SK-N-SH (cell line): Measurements from ENCODE around the gene CTTNBP2NL. TPM values are rescaled to one million over a fixed set of nuclear protein-coding genes. Genes with fewer than 3 reads are reported as not detected.

ENCODE experiments used
- CTCF ChIA-PET: fragments of 300-600, 350-600 bp; formaldehyde crosslinking; extraction: SDS; loops from one replicate; lab custom pipeline; 2021; lab: Yijun Ruan, JAX
- POLR2A ChIA-PET: fragments of 350-600 bp; sonication (Branson Sonifier 250); formaldehyde crosslinking; extraction: SDS; loops from one replicate; lab custom pipeline; 2020; ENCODE audit warnings: antibody characterized with exemption, inconsistent platforms; lab: Yijun Ruan, JAX
- DNase-seq: peaks from one replicate; pipeline ENCODE4 v3.0.0; 2012
- H2AFZ ChIP-seq: fragments of 200-600 bp; sonication (generic); 2 replicates; pipeline ENCODE4 v1.8.1; 2016; ENCODE audit warnings: antibody characterized with exemption, mild to moderate bottlenecking, low read depth
- H3F3A ChIP-seq: fragments of 200-600 bp; sonication (generic); replicated peaks from 2 replicates; pipeline ENCODE3; 2016; ENCODE audit warnings: antibody characterized with exemption, mild to moderate bottlenecking; ENCODE audit not compliant: insufficient read depth
- H3K27ac ChIP-seq, 2 experiments: fragments of 200-500 bp in 1 of 2; fragments of 200-600 bp in 1 of 2; sonication (Bioruptor generic) in 1 of 2; sonication (generic), shearing (Covaris generic) in 1 of 2; 2 replicates each; pipeline versions ENCODE4 v1.5.1 to v1.6.1; 2014 to 2016; ENCODE audit warnings: low read depth in 2 of 2, inconsistent platforms in 1 of 2, low read length in 1 of 2, mild to moderate bottlenecking in 1 of 2, mixed read lengths in 1 of 2
- H3K27me3 ChIP-seq: fragments of 200-600 bp; sonication (generic), shearing (Covaris generic); 2 replicates; pipeline ENCODE4 v1.6.1; 2016; ENCODE audit warnings: mixed run types; ENCODE audit not compliant: insufficient read depth
- H3K36me3 ChIP-seq, 2 experiments: fragments of 200-500 bp in 1 of 2; fragments of 200-600 bp in 1 of 2; sonication (Bioruptor generic) in 1 of 2; sonication (generic) in 1 of 2; replicated peaks in 1 of 2; 2 replicates each; pipeline versions ENCODE3 to v1.5.1; 2014 to 2016; ENCODE audit warnings: low read length in 1 of 2, mild to moderate bottlenecking in 1 of 2; ENCODE audit not compliant: insufficient read depth in 2 of 2, control insufficient read depth in 1 of 2
- H3K4me1 ChIP-seq, 2 experiments: fragments of 200-500 bp in 1 of 2; fragments of 200-600 bp in 1 of 2; sonication (Bioruptor generic) in 1 of 2; sonication (generic), shearing (Covaris generic) in 1 of 2; 2 replicates each; pipeline versions ENCODE4 v1.5.1 to v1.6.1; 2014 to 2016; ENCODE audit warnings: low read depth in 1 of 2, low read length in 1 of 2, mixed run types in 1 of 2; ENCODE audit not compliant: insufficient read depth in 2 of 2, control insufficient read depth in 1 of 2
- H3K4me2 ChIP-seq: fragments of 200-600 bp; sonication (generic), shearing (Covaris generic); 2 replicates; pipeline ENCODE4 v1.6.1; 2017; ENCODE audit warnings: mixed run types
- H3K4me3 ChIP-seq, 2 experiments: fragments of 200-500 bp in 1 of 2; fragments of 200-600 bp in 1 of 2; sonication (Bioruptor generic) in 1 of 2; sonication (generic), shearing (Covaris generic) in 1 of 2; 2 replicates each; pipeline versions ENCODE4 v1.5.1 to v1.8.1; 2014 to 2016; ENCODE audit warnings: low read depth in 2 of 2, inconsistent platforms in 1 of 2, low read length in 1 of 2, mild to moderate bottlenecking in 1 of 2, mixed read lengths in 1 of 2, moderate library complexity in 1 of 2
- H3K79me2 ChIP-seq: fragments of 200-600 bp; sonication (generic); 2 replicates; pipeline ENCODE4 v1.8.1; 2017; ENCODE audit warnings: mild to moderate bottlenecking; ENCODE audit not compliant: insufficient read depth
- H3K9ac ChIP-seq: fragments of 200-600 bp; sonication (generic); 2 replicates; pipeline ENCODE4 v1.6.1; 2017; ENCODE audit warnings: mixed run types
- H3K9me2 ChIP-seq: fragments of 200-600 bp; sonication (generic); 2 replicates; pipeline ENCODE4 v1.6.1; 2017; ENCODE audit warnings: mixed run types
- H3K9me3 ChIP-seq: fragments of 200-600 bp; sonication (generic); 2 replicates; pipeline ENCODE4 v1.6.1; 2017; ENCODE audit warnings: mixed run types, mild to moderate bottlenecking, moderate library complexity
- H4K20me1 ChIP-seq: fragments of 200-600 bp; sonication (generic); 2 replicates; pipeline ENCODE4 v1.6.1; 2017; ENCODE audit warnings: mild to moderate bottlenecking, mixed run types; ENCODE audit not compliant: insufficient read depth
- CHD2 ChIP-seq: fragments of 150-350 bp; IDR thresholded peaks from 2 replicates; pipeline ENCODE4 v1.6.1; 2018; ENCODE audit warnings: low read length; ENCODE audit not compliant: partially characterized antibody
- ELF1 ChIP-seq: IDR thresholded peaks from 2 replicates; pipeline ENCODE4 v1.4.0; 2012
- MEF2A ChIP-seq: IDR thresholded peaks from 2 replicates; pipeline ENCODE4 v1.4.0; 2012; ENCODE audit warnings: low read depth, borderline replicate concordance
- NRF1 ChIP-seq: IDR thresholded peaks from 2 replicates; pipeline ENCODE4 v1.6.1; 2012; ENCODE audit warnings: low read depth, mild to moderate bottlenecking, low read length
- RXRA ChIP-seq: IDR thresholded peaks from 2 replicates; pipeline ENCODE4 v1.4.0; 2012; ENCODE audit warnings: low read depth, mild to moderate bottlenecking, borderline replicate concordance
- TCF12 ChIP-seq: IDR thresholded peaks from 2 replicates; pipeline ENCODE4 v1.4.0; 2012
- USF1 ChIP-seq: IDR thresholded peaks from 2 replicates; pipeline ENCODE4 v1.4.0; 2012; ENCODE audit warnings: low read depth, borderline replicate concordance
- USF2 ChIP-seq: fragments of 150-350 bp; IDR thresholded peaks from 2 replicates; pipeline ENCODE4 v1.6.1; 2017; ENCODE audit warnings: antibody characterized with exemption, low read length, low read depth, borderline replicate concordance
- WGBS: methylation state at CpG from one replicate; pipeline ENCODE4 v1.1.6; 2017; ENCODE audit warnings: low lambda C conversion rate; 5-methylcytosine and 5-hydroxymethylcytosine counted together
- polyA plus RNA-seq, 3 experiments: library from polyadenylated mRNA; depleted of rRNA; stranded (reverse); fragments of >200 nt; gene quantifications; 2 replicates each; pipeline ENCODE4 v1.2.3, GENCODE V29; 2012

CTTNBP2NL gene
- polyA plus RNA-seq, 1 of the 3 experiments (the other 2 are of a cell fraction) = 4.9 TPM

GRCh38 chr1:112504001-112504660 is 108.1 kb downstream of the CTTNBP2NL start:
- no peak overlapping the region for H3K4me2 ChIP-seq
- H3K4me1 ChIP-seq = peaks cover 0 to 20% of the 10 kb centered on the region in 2 experiments; a peak in 1 of 4 replicates
- H3K79me2 ChIP-seq = no peaks in the 10 kb centered on the region
- no peak overlapping the region for H3K4me3 ChIP-seq
- POLR2A ChIA-PET = no interaction called here
- H3K9me2 ChIP-seq = no peaks in the 10 kb centered on the region
- no peak overlapping the region for H3K27ac ChIP-seq
- H3K27me3 ChIP-seq = no peaks in the 10 kb centered on the region
- no peak overlapping the region for H2AFZ ChIP-seq
- H3K9me3 ChIP-seq = no peaks in the 10 kb centered on the region
- WGBS = 94% methylated on average over 11 of the region's 11 CpGs
- no peaks in the 10 kb centered on the region for H4K20me1 ChIP-seq
- H3K36me3 ChIP-seq = no peaks in the 10 kb centered on the region
- DNase-seq = no peak
- no peak overlapping the region for H3K9ac ChIP-seq
- H3F3A ChIP-seq = no peaks in the 10 kb centered on the region
- TF ChIP-seq MEF2A (no peak), USF1 (no peak), CHD2 (no peak), NRF1 (no peak), USF2 (no peak)
- CTCF ChIA-PET = interaction anchor here (0.8 to 2.1 kb wide), 3 partner anchors 8 to 113 kb away, joined by 3 to 8 read pairs (median 3); no protein-coding TSS in a partner anchor

- no peaks in the 10 kb centered on the region for H3K9me2 ChIP-seq
- H3K79me2 ChIP-seq = no peaks in the 10 kb centered on the region
- H3K36me3 ChIP-seq = no peaks in the 10 kb centered on the region
- peaks cover 0 to 20% of the 10 kb centered on the region in 2 experiments; a peak in 1 of 4 replicates for H3K4me1 ChIP-seq
- no peak for DNase-seq
- H3K4me3 ChIP-seq = no peak overlapping the region
- no peaks in the 10 kb centered on the region for H3K9me3 ChIP-seq
- WGBS = 63% methylated on average over 6 of the region's 6 CpGs
- no peaks in the 10 kb centered on the region for H4K20me1 ChIP-seq
- no peaks in the 10 kb centered on the region for H3K27me3 ChIP-seq
- no peaks in the 10 kb centered on the region for H3F3A ChIP-seq
- no peak overlapping the region for H3K4me2 ChIP-seq
- no peak overlapping the region for H3K27ac ChIP-seq
- ChIA-PET CTCF (interaction anchor here (0.8 to 2.1 kb wide), 7 partner anchors 9 to 135 kb away, joined by 3 to 8 read pairs (median 3); no protein-coding TSS in a partner anchor), POLR2A (no interaction called here)
- H2AFZ ChIP-seq = no peak overlapping the region
- no peak overlapping the region for H3K9ac ChIP-seq
- TF ChIP-seq TCF12 (no peak), RXRA (no peak), USF2 (no peak), CHD2 (no peak), ELF1 (no peak)
Observed at GRCh38 chr1:112504661-112505399, 108.8 kb downstream of the CTTNBP2NL start.
